SU-DHL-6 (cell line): ENCODE results near the gene NECTIN3.

ENCODE experiments used
- EZH2phosphoT487 ChIP-seq: fragments of 200-600 bp; sonication (generic), shearing (Covaris generic); conservative IDR thresholded peaks from 2 replicates; pipeline ENCODE4 v1.6.1; 2018; ENCODE audit warnings: mild to moderate bottlenecking, antibody characterized with exemption, low read length, moderate library complexity, mixed read lengths
- TF ChIP-seq, protein P1 (sequence below): fragments of 200-600 bp; sonication (generic); IDR thresholded peaks from one replicate; pipeline ENCODE4 v1.5.1; 2017; ENCODE audit warnings: antibody characterized with exemption, mild to moderate bottlenecking, low read length, moderate library complexity; ENCODE audit not compliant: insufficient read depth, poor library complexity, severe bottlenecking

DNA sequence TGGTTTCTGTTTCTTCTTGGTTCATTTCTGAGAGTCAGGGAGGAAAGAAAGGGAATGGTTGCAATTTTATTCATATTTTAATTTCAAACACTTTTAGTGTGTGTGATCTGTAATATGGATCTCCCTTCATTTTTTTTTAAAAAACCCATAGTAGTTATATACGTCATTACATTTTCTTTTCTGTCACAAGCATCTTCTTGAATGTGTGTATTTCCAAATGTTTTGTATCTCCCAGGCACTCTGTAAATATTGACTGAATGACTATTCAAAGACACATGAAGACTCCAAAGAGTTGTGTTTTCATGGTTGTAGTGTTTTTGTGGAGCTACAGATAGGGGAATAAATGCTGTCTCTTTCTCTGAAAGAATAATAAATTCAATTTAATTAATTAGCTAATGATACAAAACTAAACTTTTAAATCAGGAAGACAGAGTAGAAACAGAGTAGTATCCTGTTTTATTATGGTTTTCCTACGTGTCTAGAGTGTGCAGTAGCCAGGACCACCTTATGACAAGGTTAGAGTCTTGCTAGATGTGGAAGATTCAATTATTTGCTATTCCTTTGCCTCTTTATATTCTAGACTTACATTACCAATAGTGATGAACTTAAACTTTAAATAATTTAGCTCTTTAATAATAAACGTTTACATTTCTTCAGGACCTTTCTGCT is 35.5 kb downstream of the NECTIN3 start:
- TF ChIP-seq, protein P1, sequence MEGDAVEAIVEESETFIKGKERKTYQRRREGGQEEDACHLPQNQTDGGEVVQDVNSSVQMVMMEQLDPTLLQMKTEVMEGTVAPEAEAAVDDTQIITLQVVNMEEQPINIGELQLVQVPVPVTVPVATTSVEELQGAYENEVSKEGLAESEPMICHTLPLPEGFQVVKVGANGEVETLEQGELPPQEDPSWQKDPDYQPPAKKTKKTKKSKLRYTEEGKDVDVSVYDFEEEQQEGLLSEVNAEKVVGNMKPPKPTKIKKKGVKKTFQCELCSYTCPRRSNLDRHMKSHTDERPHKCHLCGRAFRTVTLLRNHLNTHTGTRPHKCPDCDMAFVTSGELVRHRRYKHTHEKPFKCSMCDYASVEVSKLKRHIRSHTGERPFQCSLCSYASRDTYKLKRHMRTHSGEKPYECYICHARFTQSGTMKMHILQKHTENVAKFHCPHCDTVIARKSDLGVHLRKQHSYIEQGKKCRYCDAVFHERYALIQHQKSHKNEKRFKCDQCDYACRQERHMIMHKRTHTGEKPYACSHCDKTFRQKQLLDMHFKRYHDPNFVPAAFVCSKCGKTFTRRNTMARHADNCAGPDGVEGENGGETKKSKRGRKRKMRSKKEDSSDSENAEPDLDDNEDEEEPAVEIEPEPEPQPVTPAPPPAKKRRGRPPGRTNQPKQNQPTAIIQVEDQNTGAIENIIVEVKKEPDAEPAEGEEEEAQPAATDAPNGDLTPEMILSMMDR = no peak
- no peak for TF ChIP-seq EZH2phosphoT487
